ENCODE results near the gene FGFBP1.
A peak's percentile ranks its signal among the peaks of the same experiment; 100 is the strongest.

The FGFBP1 gene

GRCh38 chr4:15961781-15962510 is 23.4 kb upstream of the FGFBP1 start:
- TF ChIP-seq, protein P1, sequence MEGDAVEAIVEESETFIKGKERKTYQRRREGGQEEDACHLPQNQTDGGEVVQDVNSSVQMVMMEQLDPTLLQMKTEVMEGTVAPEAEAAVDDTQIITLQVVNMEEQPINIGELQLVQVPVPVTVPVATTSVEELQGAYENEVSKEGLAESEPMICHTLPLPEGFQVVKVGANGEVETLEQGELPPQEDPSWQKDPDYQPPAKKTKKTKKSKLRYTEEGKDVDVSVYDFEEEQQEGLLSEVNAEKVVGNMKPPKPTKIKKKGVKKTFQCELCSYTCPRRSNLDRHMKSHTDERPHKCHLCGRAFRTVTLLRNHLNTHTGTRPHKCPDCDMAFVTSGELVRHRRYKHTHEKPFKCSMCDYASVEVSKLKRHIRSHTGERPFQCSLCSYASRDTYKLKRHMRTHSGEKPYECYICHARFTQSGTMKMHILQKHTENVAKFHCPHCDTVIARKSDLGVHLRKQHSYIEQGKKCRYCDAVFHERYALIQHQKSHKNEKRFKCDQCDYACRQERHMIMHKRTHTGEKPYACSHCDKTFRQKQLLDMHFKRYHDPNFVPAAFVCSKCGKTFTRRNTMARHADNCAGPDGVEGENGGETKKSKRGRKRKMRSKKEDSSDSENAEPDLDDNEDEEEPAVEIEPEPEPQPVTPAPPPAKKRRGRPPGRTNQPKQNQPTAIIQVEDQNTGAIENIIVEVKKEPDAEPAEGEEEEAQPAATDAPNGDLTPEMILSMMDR (IDR thresholded peaks at IDR 0.05; ENCODE audit: low read depth, low read length): no peak
- no peak for DNase-seq (ENCODE audit: extremely low read depth, low read depth)

DNA sequence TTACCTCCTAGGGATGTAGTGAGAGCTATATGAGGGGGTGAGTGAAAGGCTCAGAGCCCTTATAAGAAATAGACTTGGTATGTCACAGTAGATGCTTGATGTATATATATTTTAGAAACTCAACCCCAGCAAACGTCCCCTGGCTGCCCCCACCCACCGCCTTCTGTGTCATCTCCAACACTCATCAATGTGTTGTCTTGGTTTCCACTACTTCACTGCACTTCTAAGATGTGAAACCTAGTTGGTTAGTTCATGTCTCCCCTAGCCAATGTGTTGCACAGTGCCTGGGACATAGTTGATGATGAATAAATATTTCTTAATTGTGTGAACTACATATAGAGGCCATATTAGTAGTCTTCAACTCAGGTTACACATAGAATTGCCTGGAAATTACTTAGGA is 20.0 kb upstream of the FGFBP1 start:
- TF ChIP-seq, protein P1 (IDR thresholded peaks at IDR 0.05; ENCODE audit: low read depth, low read length): no peak
- DNase-seq (ENCODE audit: extremely low read depth, low read depth): no peak

- peak; percentile 14 for DNase-seq (ENCODE audit: extremely low read depth, low read depth)
- TF ChIP-seq, protein P1 (IDR thresholded peaks at IDR 0.05; ENCODE audit: low read depth, low read length): peak; percentile 98
Observed at GRCh38 chr4:15956179-15956850, 17.8 kb upstream of the FGFBP1 start.

DNA sequence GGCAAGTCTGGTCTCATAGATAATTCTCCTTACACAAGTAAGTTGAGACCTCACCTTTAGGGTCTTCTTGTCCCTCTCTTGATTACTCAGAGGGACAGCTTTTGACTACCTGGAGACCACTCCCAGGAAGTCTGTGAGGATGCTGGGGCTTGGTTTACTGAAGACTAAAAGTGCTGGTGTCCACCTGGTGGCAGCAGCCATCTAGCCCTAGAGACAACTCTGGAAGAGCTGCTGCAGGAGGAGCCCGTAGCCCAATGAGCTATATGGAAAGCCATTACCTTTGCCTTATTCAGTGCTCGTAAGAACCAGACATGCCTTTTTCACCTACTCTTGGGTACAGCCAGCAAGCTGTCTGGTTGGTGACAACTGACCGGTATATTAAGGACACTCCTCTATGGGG is 17.1 kb upstream of the FGFBP1 start:
- TF ChIP-seq, protein P1 (IDR thresholded peaks at IDR 0.05; ENCODE audit: low read depth, low read length): peak; percentile 28
- no peak for DNase-seq (ENCODE audit: extremely low read depth, low read depth)

- TF ChIP-seq, protein P1 (IDR thresholded peaks at IDR 0.05; ENCODE audit: low read depth, low read length): no peak
- no peak for DNase-seq (ENCODE audit: extremely low read depth, low read depth)
Observed at GRCh38 chr4:15953625-15954024, 15.1 kb upstream of the FGFBP1 start.

GRCh38 chr4:15951781-15952180 is 13.2 kb upstream of the FGFBP1 start:
- no peak for DNase-seq (ENCODE audit: extremely low read depth, low read depth)

DNA sequence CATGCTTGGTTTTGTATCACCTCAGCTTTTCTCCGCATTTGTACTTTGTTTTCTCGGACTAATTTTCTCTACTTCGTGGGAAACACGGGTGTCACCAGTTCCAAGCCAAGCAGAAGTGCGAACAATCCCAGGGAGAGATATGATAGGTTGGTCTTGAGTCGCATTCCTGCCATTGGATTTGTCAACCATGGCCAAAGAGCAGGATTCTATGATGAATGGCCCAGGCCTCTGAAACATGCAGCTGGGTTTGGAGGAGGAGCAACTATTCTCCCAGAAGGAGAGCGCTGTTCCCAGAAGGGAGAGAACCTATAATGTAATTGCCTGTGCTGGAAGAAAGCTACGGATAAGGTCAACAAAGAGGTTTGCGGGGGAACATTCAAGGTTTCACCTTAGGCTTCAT is 10.3 kb upstream of the FGFBP1 start:
- TF ChIP-seq, protein P1 (IDR thresholded peaks at IDR 0.05; ENCODE audit: low read depth, low read length): no peak
- no peak for DNase-seq (ENCODE audit: extremely low read depth, low read depth)

More at GRCh38 chr4:15951781-15952180, 13.2 kb upstream of the FGFBP1 start:
- TF ChIP-seq, protein P1 (IDR thresholded peaks at IDR 0.05; ENCODE audit: low read depth, low read length): no peak

Measured in AG09319 (cell line).